ENCODE measurements around the gene RFC5. TPM values are rescaled to one million over a fixed set of nuclear protein-coding genes. Genes with fewer than 3 reads are reported as not detected.
"Not testable (repeated sequence)": the region's sequence is repeated elsewhere in the genome, so short reads cannot be mapped to it uniquely, and the experiment has no call there.

RFC5 gene
- total RNA-seq, 2 donors from 2014 or later, result 4.0 to 5.8 TPM

DNA sequence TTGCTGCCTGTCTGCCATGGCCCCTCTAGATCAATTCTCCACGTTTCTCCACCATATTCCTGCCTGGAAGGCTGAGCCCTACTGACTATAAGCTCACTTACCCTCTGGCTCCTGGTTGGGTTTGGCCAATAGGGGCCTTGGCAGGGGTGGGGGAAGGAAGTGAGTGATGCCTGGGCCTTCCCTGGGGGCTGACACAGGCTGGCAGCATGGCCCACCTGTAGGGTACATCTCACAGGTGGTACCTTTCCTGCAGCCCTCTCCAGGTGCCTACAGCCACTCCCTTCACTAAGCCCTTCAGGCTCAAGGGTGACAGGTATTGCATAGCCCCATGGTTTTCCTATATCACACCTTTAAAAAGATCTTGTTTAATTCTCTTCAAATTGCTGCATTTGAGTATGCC is 3.5 kb downstream of the RFC5 start:
- peaks cover 0 to 16% of the 10 kb centered on the region in 2 donors for H3K4me1 ChIP-seq
- no peaks in the 10 kb centered on the region for H3K9me3 ChIP-seq
- H3K27ac ChIP-seq, result no peak overlapping the region
- no peak for DNase-seq (ENCODE audit: low spot score)
- H3K27me3 ChIP-seq, result no peaks in the 10 kb centered on the region
- TF ChIP-seq, protein P1, sequence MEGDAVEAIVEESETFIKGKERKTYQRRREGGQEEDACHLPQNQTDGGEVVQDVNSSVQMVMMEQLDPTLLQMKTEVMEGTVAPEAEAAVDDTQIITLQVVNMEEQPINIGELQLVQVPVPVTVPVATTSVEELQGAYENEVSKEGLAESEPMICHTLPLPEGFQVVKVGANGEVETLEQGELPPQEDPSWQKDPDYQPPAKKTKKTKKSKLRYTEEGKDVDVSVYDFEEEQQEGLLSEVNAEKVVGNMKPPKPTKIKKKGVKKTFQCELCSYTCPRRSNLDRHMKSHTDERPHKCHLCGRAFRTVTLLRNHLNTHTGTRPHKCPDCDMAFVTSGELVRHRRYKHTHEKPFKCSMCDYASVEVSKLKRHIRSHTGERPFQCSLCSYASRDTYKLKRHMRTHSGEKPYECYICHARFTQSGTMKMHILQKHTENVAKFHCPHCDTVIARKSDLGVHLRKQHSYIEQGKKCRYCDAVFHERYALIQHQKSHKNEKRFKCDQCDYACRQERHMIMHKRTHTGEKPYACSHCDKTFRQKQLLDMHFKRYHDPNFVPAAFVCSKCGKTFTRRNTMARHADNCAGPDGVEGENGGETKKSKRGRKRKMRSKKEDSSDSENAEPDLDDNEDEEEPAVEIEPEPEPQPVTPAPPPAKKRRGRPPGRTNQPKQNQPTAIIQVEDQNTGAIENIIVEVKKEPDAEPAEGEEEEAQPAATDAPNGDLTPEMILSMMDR (IDR thresholded peaks at IDR 0.05), result no peak
- peaks cover 19% of the 10 kb centered on the region for H3K36me3 ChIP-seq
- no peak overlapping the region for H3K4me3 ChIP-seq

- H3K27me3 ChIP-seq; H3K9me3 ChIP-seq; H3K4me3 ChIP-seq; H3K27ac ChIP-seq; DNase-seq (ENCODE audit: low spot score); H3K4me1 ChIP-seq: not testable (repeated sequence)
- peaks cover 39% of the 10 kb centered on the region for H3K36me3 ChIP-seq
Measured at GRCh38 chr12:118022097-118022727, 5.7 kb downstream of the RFC5 start.

DNA sequence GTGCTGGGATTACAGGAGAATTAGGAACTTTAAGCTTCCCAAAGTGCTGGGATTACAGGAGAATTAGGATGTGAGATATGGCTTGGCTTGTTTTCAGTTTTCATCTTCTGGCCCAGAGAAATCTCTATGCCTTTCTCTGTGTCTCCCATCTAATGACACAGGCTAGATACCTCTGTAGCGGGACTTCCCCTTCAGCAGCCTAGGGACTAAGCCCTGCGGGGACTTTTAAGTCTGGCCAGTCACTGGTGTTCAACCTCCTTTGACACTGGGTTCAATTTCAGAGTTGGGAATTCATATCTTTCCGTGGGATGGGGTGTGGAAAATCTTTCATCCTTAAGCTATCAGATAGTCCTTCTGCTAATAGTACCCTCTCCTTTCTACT is 6.2 kb downstream of the RFC5 start:
- H3K27ac ChIP-seq, result no peak overlapping the region
- peaks cover 43% of the 10 kb centered on the region for H3K36me3 ChIP-seq
- peaks cover 0 to under 1% of the 10 kb centered on the region in 2 donors for H3K4me1 ChIP-seq
- DNase-seq (ENCODE audit: low spot score), result no peak
- TF ChIP-seq, protein P1 (IDR thresholded peaks at IDR 0.05), result no peak
- no peaks in the 10 kb centered on the region for H3K27me3 ChIP-seq
- no peaks in the 10 kb centered on the region for H3K9me3 ChIP-seq
- no peak overlapping the region for H3K4me3 ChIP-seq

GRCh38 chr12:118023301-118023860 is 6.9 kb downstream of the RFC5 start:
- Histone ChIP-seq H3K27ac (no peak overlapping the region), H3K9me3 (no peaks in the 10 kb centered on the region), H3K4me3 (no peak overlapping the region), H3K4me1 (no peaks in the 10 kb centered on the region), H3K27me3 (no peaks in the 10 kb centered on the region), H3K36me3 (peaks cover 50% of the 10 kb centered on the region)
- DNase-seq (ENCODE audit: low spot score), result no peak
- TF ChIP-seq, protein P1 (IDR thresholded peaks at IDR 0.05), result no peak

- Histone ChIP-seq H3K4me3 (no peak overlapping the region), H3K4me1 (no peaks in the 10 kb centered on the region), H3K27me3 (no peaks in the 10 kb centered on the region), H3K27ac (no peak overlapping the region), H3K36me3 (peaks cover 44% of the 10 kb centered on the region), H3K9me3 (no peaks in the 10 kb centered on the region)
- TF ChIP-seq, protein P1 (IDR thresholded peaks at IDR 0.05), result no peak
- no peak for DNase-seq (ENCODE audit: low spot score)
Measured at GRCh38 chr12:118025168-118025567, 8.7 kb downstream of the RFC5 start.

DNA sequence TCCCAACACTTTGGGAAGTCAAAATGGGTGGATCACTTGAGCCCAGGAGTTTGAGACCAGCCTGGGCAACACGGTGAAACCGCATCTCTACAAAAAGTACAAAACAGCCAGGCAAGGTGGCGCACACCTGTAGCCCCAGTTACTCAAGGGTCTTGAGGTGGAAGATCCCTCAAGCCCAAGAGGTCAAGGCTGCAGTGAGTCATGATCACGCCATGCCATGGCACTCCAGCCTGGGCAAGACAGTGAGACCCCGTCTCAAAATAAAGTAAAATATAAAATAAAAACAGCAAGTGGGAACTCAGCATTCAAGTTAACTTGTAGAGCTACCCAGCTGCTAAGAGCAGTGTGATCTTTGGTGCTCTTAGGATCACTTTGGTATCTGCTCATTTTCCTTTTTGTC is 12.7 kb downstream of the RFC5 start:
- no peak for DNase-seq (ENCODE audit: low spot score)
- no peak overlapping the region for H3K27ac ChIP-seq
- TF ChIP-seq, protein P1 (IDR thresholded peaks at IDR 0.05), result no peak
- no peaks in the 10 kb centered on the region for H3K9me3 ChIP-seq
- no peaks in the 10 kb centered on the region for H3K4me1 ChIP-seq
- H3K27me3 ChIP-seq, result no peaks in the 10 kb centered on the region
- peaks cover 80% of the 10 kb centered on the region for H3K36me3 ChIP-seq
- H3K4me3 ChIP-seq, result no peak overlapping the region
